Measurements from ENCODE around the gene DNMT3A.
A peak's percentile ranks its signal among the peaks of the same experiment; 100 is the strongest.

Gene DNMT3A

GRCh38 chr2:25285265-25286024, 56.3 kb downstream of the DNMT3A start:
- TF ChIP-seq PAX5 (IDR thresholded peaks at IDR 0.05; ENCODE audit: insufficient read depth, low read length, severe bottlenecking) (no peak), POLR2A (IDR thresholded peaks at IDR 0.05; ENCODE audit: low read depth, low read length) (no peak), POU2F2 (IDR thresholded peaks at IDR 0.05; ENCODE audit: low read depth, low read length) (no peak), POLR2AphosphoS5 (IDR thresholded peaks at IDR 0.05; ENCODE audit: low read depth, low read length) (no peak), TAF1 (IDR thresholded peaks at IDR 0.05; ENCODE audit: low read depth, low read length) (no peak), SPI1 (IDR thresholded peaks at IDR 0.05; ENCODE audit: low read depth, low read length) (no peak)
- FAIRE-seq, result peak; percentile 54

DNA sequence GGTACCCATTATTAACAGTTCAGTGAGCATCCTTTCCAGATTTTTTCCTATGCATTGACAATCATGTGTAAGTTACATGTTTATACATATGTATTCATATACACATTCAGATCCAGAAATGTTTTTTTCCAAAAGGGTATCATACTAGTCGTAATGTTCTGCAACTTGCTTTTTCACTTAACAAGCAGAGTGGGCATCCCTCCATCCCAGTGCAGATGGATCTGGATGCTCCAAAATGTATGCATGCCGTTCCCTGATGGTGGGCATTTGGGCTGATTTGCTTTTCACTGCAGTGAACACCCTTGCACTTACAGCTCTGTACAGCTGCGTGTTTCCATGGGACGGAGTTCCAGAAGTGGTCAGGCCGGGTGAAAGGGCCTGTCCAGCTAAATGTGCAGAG, 57.0 kb downstream of the DNMT3A start:
- DNase-seq (ENCODE audit: insufficient read length, low spot score) (no peak), FAIRE-seq (peak; percentile 55)
- TF ChIP-seq POU2F2 (IDR thresholded peaks at IDR 0.05; ENCODE audit: low read depth, low read length) (no peak), TAF1 (IDR thresholded peaks at IDR 0.05; ENCODE audit: low read depth, low read length) (no peak), POLR2AphosphoS5 (IDR thresholded peaks at IDR 0.05; ENCODE audit: low read depth, low read length) (no peak), SPI1 (IDR thresholded peaks at IDR 0.05; ENCODE audit: low read depth, low read length) (no peak), PAX5 (IDR thresholded peaks at IDR 0.05; ENCODE audit: insufficient read depth, low read length, severe bottlenecking) (no peak)

More at GRCh38 chr2:25285265-25286024, 56.3 kb downstream of the DNMT3A start:
- DNase-seq (ENCODE audit: insufficient read length, low spot score), result no peak

GRCh38 chr2:25283921-25284320, 57.8 kb downstream of the DNMT3A start:
- TF ChIP-seq SPI1 (IDR thresholded peaks at IDR 0.05; ENCODE audit: low read depth, low read length) (no peak), POLR2AphosphoS5 (IDR thresholded peaks at IDR 0.05; ENCODE audit: low read depth, low read length) (no peak), POLR2A (IDR thresholded peaks at IDR 0.05; ENCODE audit: low read depth, low read length) (no peak), POU2F2 (IDR thresholded peaks at IDR 0.05; ENCODE audit: low read depth, low read length) (no peak), PAX5 (IDR thresholded peaks at IDR 0.05; ENCODE audit: insufficient read depth, low read length, severe bottlenecking) (no peak), TAF1 (IDR thresholded peaks at IDR 0.05; ENCODE audit: low read depth, low read length) (no peak)
- FAIRE-seq (no peak), DNase-seq (ENCODE audit: insufficient read length, low spot score) (no peak)

- TF ChIP-seq POLR2AphosphoS5 (IDR thresholded peaks at IDR 0.05; ENCODE audit: low read depth, low read length) (no peak), POLR2A (IDR thresholded peaks at IDR 0.05; ENCODE audit: low read depth, low read length) (no peak), TAF1 (IDR thresholded peaks at IDR 0.05; ENCODE audit: low read depth, low read length) (no peak), PAX5 (IDR thresholded peaks at IDR 0.05; ENCODE audit: insufficient read depth, low read length, severe bottlenecking) (no peak), POU2F2 (IDR thresholded peaks at IDR 0.05; ENCODE audit: low read depth, low read length) (no peak), SPI1 (IDR thresholded peaks at IDR 0.05; ENCODE audit: low read depth, low read length) (no peak)
- DNase-seq (ENCODE audit: insufficient read length, low spot score), result no peak
- FAIRE-seq, result no peak
These were observed 59.8 kb downstream of the DNMT3A start for GRCh38 chr2:25281941-25282340.

DNA sequence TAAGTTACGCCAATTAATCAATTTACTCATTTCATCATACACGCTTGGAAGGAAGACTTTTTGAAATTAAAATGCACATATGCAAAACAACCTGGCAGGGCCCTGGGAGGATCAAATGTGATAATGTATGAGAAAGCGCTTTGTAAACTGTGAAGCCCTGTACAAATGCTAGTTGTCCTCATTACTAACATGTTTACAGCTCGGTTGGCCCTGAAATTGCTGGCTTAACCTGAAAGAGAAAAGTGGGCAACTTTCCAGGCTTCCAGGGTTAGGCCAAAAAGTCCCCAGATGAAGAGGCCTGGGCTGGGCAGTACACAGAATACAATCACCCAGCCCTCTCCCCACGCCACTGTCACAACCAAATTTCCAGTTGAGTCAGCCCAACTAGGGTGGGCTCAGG, 60.2 kb downstream of the DNMT3A start:
- TF ChIP-seq PAX5 (IDR thresholded peaks at IDR 0.05; ENCODE audit: insufficient read depth, low read length, severe bottlenecking) (no peak), TAF1 (IDR thresholded peaks at IDR 0.05; ENCODE audit: low read depth, low read length) (no peak), POU2F2 (IDR thresholded peaks at IDR 0.05; ENCODE audit: low read depth, low read length) (no peak), POLR2AphosphoS5 (IDR thresholded peaks at IDR 0.05; ENCODE audit: low read depth, low read length) (no peak), SPI1 (IDR thresholded peaks at IDR 0.05; ENCODE audit: low read depth, low read length) (no peak), POLR2A (IDR thresholded peaks at IDR 0.05; ENCODE audit: low read depth, low read length) (no peak)

GRCh38 chr2:25280051-25280687, 61.6 kb downstream of the DNMT3A start:
- no peak for DNase-seq (ENCODE audit: insufficient read length, low spot score)
- TF ChIP-seq POU2F2 (IDR thresholded peaks at IDR 0.05; ENCODE audit: low read depth, low read length) (no peak), PAX5 (IDR thresholded peaks at IDR 0.05; ENCODE audit: insufficient read depth, low read length, severe bottlenecking) (no peak), TAF1 (IDR thresholded peaks at IDR 0.05; ENCODE audit: low read depth, low read length) (no peak), POLR2AphosphoS5 (IDR thresholded peaks at IDR 0.05; ENCODE audit: low read depth, low read length) (no peak), POLR2A (IDR thresholded peaks at IDR 0.05; ENCODE audit: low read depth, low read length) (no peak), SPI1 (IDR thresholded peaks at IDR 0.05; ENCODE audit: low read depth, low read length) (peak; percentile 89)
- peak; percentile 63 for FAIRE-seq

More for the DNA sequence above, 60.2 kb downstream of the DNMT3A start:
- no peak for DNase-seq (ENCODE audit: insufficient read length, low spot score)
- FAIRE-seq, result peak; percentile 13

DNA sequence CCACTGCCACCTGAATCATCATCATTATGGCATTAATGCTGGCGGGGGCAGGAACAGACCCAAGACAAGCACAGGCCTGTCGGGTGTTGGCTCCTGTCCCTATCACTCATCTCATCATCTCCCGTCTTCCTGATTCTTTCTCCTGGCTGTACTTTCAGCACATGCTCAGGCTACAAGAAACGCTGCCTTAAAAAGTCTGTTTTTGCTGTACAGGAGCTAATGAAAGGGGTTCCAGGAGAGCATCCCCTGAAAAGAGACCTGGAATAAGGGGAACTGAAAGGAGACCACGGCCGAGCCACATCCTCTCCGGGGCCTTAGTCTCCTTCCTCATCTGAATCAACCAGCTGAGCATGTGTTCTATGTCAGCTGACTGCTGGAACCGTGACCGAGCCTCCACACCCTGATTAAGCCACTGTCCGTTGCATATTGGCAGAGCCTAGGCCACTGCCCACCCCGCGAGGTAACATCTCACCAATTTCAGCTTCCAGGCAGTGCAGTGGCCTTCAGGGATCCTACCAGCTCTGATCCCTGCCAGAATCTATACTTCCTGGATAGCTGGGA, 62.6 kb downstream of the DNMT3A start:
- FAIRE-seq (peak; percentile 94), DNase-seq (ENCODE audit: insufficient read length, low spot score) (peak; percentile 70)
- TF ChIP-seq POLR2A (IDR thresholded peaks at IDR 0.05; ENCODE audit: low read depth, low read length), result peak; percentile 59; the same call in 1 of the 2 replicates
- TF ChIP-seq SPI1 (IDR thresholded peaks at IDR 0.05; ENCODE audit: low read depth, low read length), result peak; percentile 99
- peak; percentile 38; the same call in 1 of the 2 replicates for TF ChIP-seq POLR2AphosphoS5 (IDR thresholded peaks at IDR 0.05; ENCODE audit: low read depth, low read length)
- TF ChIP-seq POU2F2 (IDR thresholded peaks at IDR 0.05; ENCODE audit: low read depth, low read length), result peak; percentile 94
- peak; percentile 52 for TF ChIP-seq TAF1 (IDR thresholded peaks at IDR 0.05; ENCODE audit: low read depth, low read length)
- peak; percentile 87 for TF ChIP-seq PAX5 (IDR thresholded peaks at IDR 0.05; ENCODE audit: insufficient read depth, low read length, severe bottlenecking)

- peak; percentile 85 for DNase-seq (ENCODE audit: insufficient read length, low spot score)
- peak; percentile 94 for FAIRE-seq
- TF ChIP-seq POLR2AphosphoS5 (IDR thresholded peaks at IDR 0.05; ENCODE audit: low read depth, low read length), result 0 out of 2 replicates have a peak, but pooled peaks have one; percentile 26
- TF ChIP-seq TAF1 (IDR thresholded peaks at IDR 0.05; ENCODE audit: low read depth, low read length), result 0 out of 2 replicates have a peak, but pooled peaks have one; percentile 20
- peak; percentile 61 for TF ChIP-seq PAX5 (IDR thresholded peaks at IDR 0.05; ENCODE audit: insufficient read depth, low read length, severe bottlenecking)
- peak; percentile 24; the same call in 1 of the 2 replicates for TF ChIP-seq SPI1 (IDR thresholded peaks at IDR 0.05; ENCODE audit: low read depth, low read length)
- 0 out of 2 replicates have a peak, but pooled peaks have one; percentile 7 for TF ChIP-seq POU2F2 (IDR thresholded peaks at IDR 0.05; ENCODE audit: low read depth, low read length)
- TF ChIP-seq POLR2A (IDR thresholded peaks at IDR 0.05; ENCODE audit: low read depth, low read length), result no peak
These were observed 64.9 kb downstream of the DNMT3A start for GRCh38 chr2:25276569-25277465.

Measured in GM12891 (cell line).